ENCODE measurements around the gene CFH. TPM values are rescaled to one million over a fixed set of nuclear protein-coding genes. Genes with fewer than 3 reads are reported as not detected.

The CFH gene
- polyA plus RNA-seq, 3 donors = 0.03 to 1.1 (median 0.36) TPM

GRCh38 chr1:196734006-196734405, 82.2 kb downstream of the CFH start:
- Mint-ChIP-seq H3K4me3 (no peak overlapping the region), H3K36me3 (no peaks in the 10 kb centered on the region), H3K27ac (no peak overlapping the region), H3K9me3 (peaks cover 2 to 17% (median 11%) of the 10 kb centered on the region in 7 donors), H3K4me1 (no peaks in the 10 kb centered on the region), H3K27me3 (ENCODE audit: low read depth in 3 of 3) (no peaks in the 10 kb centered on the region)
- TF ChIP-seq CTCF (IDR thresholded peaks at IDR 0.05) = no peak
- DNase-seq = no peak
- Histone ChIP-seq H3K79me2 (ENCODE audit: insufficient read depth, low read length) (no peaks in the 10 kb centered on the region), H3K27me3 (ENCODE audit: control insufficient read depth in 2 of 2, insufficient read depth in 2 of 2, low read length in 2 of 2) (no peaks in the 10 kb centered on the region), H3K4me1 (ENCODE audit: control insufficient read depth in 1 of 2, insufficient read depth in 2 of 2, low read length in 2 of 2) (no peaks in the 10 kb centered on the region), H2AFZ (ENCODE audit: insufficient read depth, low read depth, low read length, poor library complexity, severe bottlenecking) (no peak overlapping the region), H4K20me1 (ENCODE audit: insufficient read depth, low read length) (no peaks in the 10 kb centered on the region), H3K4me3 (replicated peaks in 1 of 3; ENCODE audit: low read depth in 2 of 3, low read length in 3 of 3) (no peak overlapping the region), H3K27ac (ENCODE audit: low read depth in 1 of 2, low read length in 2 of 2) (no peak overlapping the region), H3K9ac (ENCODE audit: insufficient read depth, low read length, poor library complexity, severe bottlenecking) (no peak overlapping the region), H3K9me3 (replicated peaks in 1 of 2; ENCODE audit: control insufficient read depth in 1 of 2, insufficient read depth in 1 of 2, low read length in 2 of 2) (peaks cover 6 to 24% of the 10 kb centered on the region in 2 donors), H3K36me3 (replicated peaks in 1 of 2; ENCODE audit: control insufficient read depth in 1 of 2, insufficient read depth in 2 of 2, low read length in 2 of 2) (no peaks in the 10 kb centered on the region), H3K4me2 (replicated peaks; ENCODE audit: extremely low read depth, low read length, poor library complexity, severe bottlenecking) (no peak overlapping the region)
- intact Hi-C loops (cut with micrococcal nuclease) = no loop called here

- peaks cover 7 to 19% (median 13%) of the 10 kb centered on the region in 7 donors for H3K9me3 Mint-ChIP-seq
- H3K4me3 Mint-ChIP-seq = no peak overlapping the region
- Histone ChIP-seq H3K79me2 (ENCODE audit: insufficient read depth, low read length) (no peaks in the 10 kb centered on the region), H3K4me2 (replicated peaks; ENCODE audit: extremely low read depth, low read length, poor library complexity, severe bottlenecking) (no peak overlapping the region), H3K27ac (ENCODE audit: low read depth in 1 of 2, low read length in 2 of 2) (no peak overlapping the region), H4K20me1 (ENCODE audit: insufficient read depth, low read length) (no peaks in the 10 kb centered on the region), H3K9ac (ENCODE audit: insufficient read depth, low read length, poor library complexity, severe bottlenecking) (no peak overlapping the region), H3K9me3 (replicated peaks in 1 of 2; ENCODE audit: control insufficient read depth in 1 of 2, insufficient read depth in 1 of 2, low read length in 2 of 2) (peaks cover 8 to 25% of the 10 kb centered on the region in 2 donors), H2AFZ (ENCODE audit: insufficient read depth, low read depth, low read length, poor library complexity, severe bottlenecking) (no peak overlapping the region), H3K36me3 (replicated peaks in 1 of 2; ENCODE audit: control insufficient read depth in 1 of 2, insufficient read depth in 2 of 2, low read length in 2 of 2) (no peaks in the 10 kb centered on the region), H3K4me3 (replicated peaks in 1 of 3; ENCODE audit: low read depth in 2 of 3, low read length in 3 of 3) (no peak overlapping the region), H3K4me1 (ENCODE audit: control insufficient read depth in 1 of 2, insufficient read depth in 2 of 2, low read length in 2 of 2) (no peaks in the 10 kb centered on the region), H3K27me3 (ENCODE audit: control insufficient read depth in 2 of 2, insufficient read depth in 2 of 2, low read length in 2 of 2) (no peaks in the 10 kb centered on the region)
- no peak for TF ChIP-seq CTCF (IDR thresholded peaks at IDR 0.05)
- no peak for DNase-seq
- WGBS (ENCODE audit: insufficient coverage) = no CpG with 5 or more reads among the region's 2 CpGs
- no peaks in the 10 kb centered on the region for H3K27me3 Mint-ChIP-seq (ENCODE audit: low read depth in 3 of 3)
- no peak overlapping the region for H3K27ac Mint-ChIP-seq
- intact Hi-C loops (cut with micrococcal nuclease) = no loop called here
- H3K4me1 Mint-ChIP-seq = no peaks in the 10 kb centered on the region
- H3K36me3 Mint-ChIP-seq = no peaks in the 10 kb centered on the region
Observed at GRCh38 chr1:196734460-196734859, 82.6 kb downstream of the CFH start.

Measured in CD14-positive monocyte (primary cell).